HG02678 (cell line): Measurements from ENCODE around the gene AZU1.

Source experiments
- ATAC-seq: cut with Tn5 transposase; IDR thresholded peaks from one replicate; pipeline ENCODE4 v1.9.1; 2021; ENCODE audit warnings: mild to moderate bottlenecking, moderate library complexity; ENCODE audit not compliant: unreplicated experiment

The AZU1 gene

GRCh38 chr19:796692-797527 is 30.7 kb upstream of the AZU1 start, which contains the start of gene PTBP1:
TSS of gene PTBP1 (plus strand) at chr19:797452. CDS start at chr19:797498, 46 bp downstream.
- ATAC-seq, result peak; percentile 80

- peak; percentile 44 for ATAC-seq
These were observed 29.9 kb upstream of the AZU1 start for GRCh38 chr19:797528-798414.

GRCh38 chr19:798415-799075 is 29.1 kb upstream of the AZU1 start:
- no peak for ATAC-seq

- no peak for ATAC-seq
These were observed 28.4 kb upstream of the AZU1 start for GRCh38 chr19:799076-799881.

GRCh38 chr19:800360-801029 is 27.1 kb upstream of the AZU1 start:
- ATAC-seq, result no peak

GRCh38 chr19:801030-801860 is 26.4 kb upstream of the AZU1 start:
- no peak for ATAC-seq

- ATAC-seq, result no peak
These were observed 25.7 kb upstream of the AZU1 start for GRCh38 chr19:801861-802497.

GRCh38 chr19:802498-803098 is 25.0 kb upstream of the AZU1 start:
- no peak for ATAC-seq

GRCh38 chr19:803099-803561 is 24.5 kb upstream of the AZU1 start:
- no peak for ATAC-seq

- no peak for ATAC-seq
These were observed 23.8 kb upstream of the AZU1 start for GRCh38 chr19:803686-804418.

- ATAC-seq, result no peak
These were observed 23.0 kb upstream of the AZU1 start for GRCh38 chr19:804419-805165.

- ATAC-seq, result no peak
These were observed 22.5 kb upstream of the AZU1 start for GRCh38 chr19:805166-805551.

- no peak for ATAC-seq
These were observed 21.8 kb upstream of the AZU1 start for GRCh38 chr19:805600-806550.

GRCh38 chr19:806815-807421 is 20.7 kb upstream of the AZU1 start:
- no peak for ATAC-seq
